Activated CD4-positive, alpha-beta T cell treated with anti-CD3 and anti-CD28 coated beads for 36 hours (primary cell): ENCODE results near the gene CDK5R2. TPM values are rescaled to one million over a fixed set of nuclear protein-coding genes. Genes with fewer than 3 reads are reported as not detected.

Source experiments
- ATAC-seq: fragments of 200-7000 bp; cut with Tn5 transposase; one replicate; pipeline ENCODE4 v1.10.0; 2021; ENCODE audit warnings: mild to moderate bottlenecking, moderate library complexity
- CTCF ChIA-PET: fragments of 350-600 bp; sonication (Branson Sonifier 250); formaldehyde crosslinking; loops from one replicate; lab custom pipeline; 2021; ENCODE audit warnings: antibody characterized with exemption; lab: Charles Lee
- POLR2A ChIA-PET: fragments of 350-600 bp; sonication (Branson Sonifier 250); formaldehyde crosslinking; loops from one replicate; lab custom pipeline; 2021; ENCODE audit warnings: antibody characterized with exemption, inconsistent platforms; lab: Charles Lee
- DNase-seq: peaks from one replicate; pipeline ENCODE4 v3.0.0-alpha.2; 2020
- H3K27ac Mint-ChIP-seq: one replicate; pipeline ENCODE4 v1.8.0; 2021; ENCODE audit warnings: mixed read lengths
- H3K27me3 Mint-ChIP-seq: one replicate; pipeline ENCODE4 v1.8.0; 2021; ENCODE audit warnings: mixed read lengths
- H3K36me3 Mint-ChIP-seq: one replicate; pipeline ENCODE4 v1.8.0; 2021; ENCODE audit warnings: low read depth, mixed read lengths
- H3K4me1 Mint-ChIP-seq: one replicate; pipeline ENCODE4 v1.8.0; 2021; ENCODE audit warnings: mixed read lengths
- H3K4me3 Mint-ChIP-seq: one replicate; pipeline ENCODE4 v1.8.0; 2021; ENCODE audit warnings: mild to moderate bottlenecking, moderate library complexity, mixed read lengths
- H3K9me3 Mint-ChIP-seq: one replicate; pipeline ENCODE4 v1.8.0; 2021; ENCODE audit warnings: low read depth, mixed read lengths
- intact Hi-C, 2 experiments: fragments of 100-400 bp; cut with DNase I in 1 of 2; cut with micrococcal nuclease in 1 of 2; formaldehyde crosslinking; loops; one replicate each; pipeline versions ENCODE4 v1.14.2 to v1.15.1; 2022 to 2024; cut with DNase I, micrococcal nuclease
- total RNA-seq, 2 experiments: library from RNA; stranded (reverse); gene quantifications; one replicate each; pipeline ENCODE4 v1.2.3, GENCODE V29; 2021

CDK5R2 gene
- total RNA-seq, 2 experiments from 2014 or later = not detected

GRCh38 chr2:218998414-218999002 lies 39.0 kb downstream of the CDK5R2 start:
- DNase-seq = no peak
- intact Hi-C loops = loop anchor here in 1 of 2 experiments (5.0 kb wide), 1 partner anchor 126 kb away; no protein-coding TSS in a partner anchor
- no peaks in the 10 kb centered on the region for H3K9me3 Mint-ChIP-seq
- ChIA-PET POLR2A (no interaction called here), CTCF (interaction anchor here (0.5 to 5.3 kb wide), 4 partner anchors 12 to 297 kb away, joined by 3 to 70 read pairs (median 4); partner anchors contain the start of gene FEV)
- no peak overlapping the region for H3K27ac Mint-ChIP-seq
- no peak for ATAC-seq
- H3K4me3 Mint-ChIP-seq = no peak overlapping the region
- peaks cover 13% of the 10 kb centered on the region for H3K4me1 Mint-ChIP-seq
- H3K27me3 Mint-ChIP-seq = peaks cover 68% of the 10 kb centered on the region
- H3K36me3 Mint-ChIP-seq = no peaks in the 10 kb centered on the region

GRCh38 chr2:218999021-218999880 lies 39.8 kb downstream of the CDK5R2 start:
- no peak for DNase-seq
- H3K9me3 Mint-ChIP-seq = no peaks in the 10 kb centered on the region
- CTCF ChIA-PET = interaction anchor here (0.5 to 1.3 kb wide), 4 partner anchors 11 to 1297 kb away, joined by 3 to 4 read pairs (median 3); no protein-coding TSS in a partner anchor
- POLR2A ChIA-PET = no interaction called here
- no peak overlapping the region for H3K4me3 Mint-ChIP-seq
- peaks cover 71% of the 10 kb centered on the region for H3K27me3 Mint-ChIP-seq
- peaks cover 14% of the 10 kb centered on the region for H3K4me1 Mint-ChIP-seq
- H3K27ac Mint-ChIP-seq = no peak overlapping the region
- intact Hi-C loops = loop anchor here in 1 of 2 experiments (5.0 kb wide), 1 partner anchor 127 kb away; no protein-coding TSS in a partner anchor
- H3K36me3 Mint-ChIP-seq = no peaks in the 10 kb centered on the region
- no peak for ATAC-seq

DNA sequence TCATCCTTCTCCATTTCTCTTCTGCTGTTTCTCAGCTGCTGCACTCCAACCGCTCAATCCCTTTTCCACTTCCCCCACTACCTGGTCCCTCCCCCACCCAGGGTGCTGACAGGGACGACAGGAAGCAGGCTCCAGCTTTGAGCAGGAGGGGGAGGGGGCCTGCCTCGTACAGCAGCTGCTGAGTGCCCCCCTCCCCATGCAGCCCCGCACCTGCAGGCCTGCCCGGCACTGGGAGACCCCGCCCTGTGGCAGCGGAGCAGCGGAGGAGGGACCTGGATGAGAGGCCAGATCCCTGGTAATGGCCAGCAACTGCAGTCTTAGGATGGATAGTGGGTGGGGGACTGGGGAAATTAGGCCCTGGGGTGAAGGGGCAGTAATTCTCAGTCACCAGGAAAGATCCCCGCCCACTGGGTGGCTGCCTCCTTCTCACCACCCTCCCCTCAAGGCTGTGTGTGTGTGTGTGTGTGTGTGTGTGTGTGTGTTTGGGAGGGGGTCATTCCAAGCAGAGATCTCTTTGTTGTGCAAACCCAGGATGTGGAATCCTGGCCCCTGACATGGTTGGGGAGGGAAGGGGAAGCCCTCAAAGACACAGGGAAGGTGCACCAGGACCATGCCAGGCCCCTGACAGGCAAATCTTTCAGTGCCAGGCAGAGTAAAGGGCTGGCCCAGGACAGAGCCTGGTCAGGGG lies 40.6 kb downstream of the CDK5R2 start:
- intact Hi-C loops = loop anchor here in 1 of 2 experiments (5.0 kb wide), 1 partner anchor 128 kb away; no protein-coding TSS in a partner anchor
- ATAC-seq = no peak
- peaks cover 14% of the 10 kb centered on the region for H3K4me1 Mint-ChIP-seq
- no peak for DNase-seq
- H3K36me3 Mint-ChIP-seq = no peaks in the 10 kb centered on the region
- POLR2A ChIA-PET = no interaction called here
- H3K4me3 Mint-ChIP-seq = no peak overlapping the region
- no peaks in the 10 kb centered on the region for H3K9me3 Mint-ChIP-seq
- no peak overlapping the region for H3K27ac Mint-ChIP-seq
- CTCF ChIA-PET = interaction anchor here (0.6 to 1.3 kb wide), 2 partner anchors 11 to 1297 kb away, joined by 3 read pairs; no protein-coding TSS in a partner anchor
- peaks cover 72% of the 10 kb centered on the region for H3K27me3 Mint-ChIP-seq

- intact Hi-C loops = no loop called here
- DNase-seq (no peak), ATAC-seq (no peak)
- Mint-ChIP-seq H3K4me3 (no peak overlapping the region), H3K36me3 (no peaks in the 10 kb centered on the region), H3K27ac (no peak overlapping the region), H3K9me3 (no peaks in the 10 kb centered on the region), H3K27me3 (peaks cover 72% of the 10 kb centered on the region), H3K4me1 (peaks cover 14% of the 10 kb centered on the region)
- POLR2A ChIA-PET = no interaction called here
- CTCF ChIA-PET = no interaction called here
Measured at GRCh38 chr2:219000569-219000960, 41.1 kb downstream of the CDK5R2 start.

- intact Hi-C loops = no loop called here
- peaks cover 71% of the 10 kb centered on the region for H3K27me3 Mint-ChIP-seq
- H3K4me1 Mint-ChIP-seq = peaks cover 14% of the 10 kb centered on the region
- no peak overlapping the region for H3K4me3 Mint-ChIP-seq
- ATAC-seq (no peak), DNase-seq (no peak)
- H3K9me3 Mint-ChIP-seq = no peaks in the 10 kb centered on the region
- ChIA-PET POLR2A (no interaction called here), CTCF (interaction anchor here (0.8 to 1.5 kb wide), 4 partner anchors 21 to 600 kb away, joined by 3 to 5 read pairs (median 4); no protein-coding TSS in a partner anchor)
- no peaks in the 10 kb centered on the region for H3K36me3 Mint-ChIP-seq
- no peak overlapping the region for H3K27ac Mint-ChIP-seq
Measured at GRCh38 chr2:219001100-219001576, 41.7 kb downstream of the CDK5R2 start.

DNA sequence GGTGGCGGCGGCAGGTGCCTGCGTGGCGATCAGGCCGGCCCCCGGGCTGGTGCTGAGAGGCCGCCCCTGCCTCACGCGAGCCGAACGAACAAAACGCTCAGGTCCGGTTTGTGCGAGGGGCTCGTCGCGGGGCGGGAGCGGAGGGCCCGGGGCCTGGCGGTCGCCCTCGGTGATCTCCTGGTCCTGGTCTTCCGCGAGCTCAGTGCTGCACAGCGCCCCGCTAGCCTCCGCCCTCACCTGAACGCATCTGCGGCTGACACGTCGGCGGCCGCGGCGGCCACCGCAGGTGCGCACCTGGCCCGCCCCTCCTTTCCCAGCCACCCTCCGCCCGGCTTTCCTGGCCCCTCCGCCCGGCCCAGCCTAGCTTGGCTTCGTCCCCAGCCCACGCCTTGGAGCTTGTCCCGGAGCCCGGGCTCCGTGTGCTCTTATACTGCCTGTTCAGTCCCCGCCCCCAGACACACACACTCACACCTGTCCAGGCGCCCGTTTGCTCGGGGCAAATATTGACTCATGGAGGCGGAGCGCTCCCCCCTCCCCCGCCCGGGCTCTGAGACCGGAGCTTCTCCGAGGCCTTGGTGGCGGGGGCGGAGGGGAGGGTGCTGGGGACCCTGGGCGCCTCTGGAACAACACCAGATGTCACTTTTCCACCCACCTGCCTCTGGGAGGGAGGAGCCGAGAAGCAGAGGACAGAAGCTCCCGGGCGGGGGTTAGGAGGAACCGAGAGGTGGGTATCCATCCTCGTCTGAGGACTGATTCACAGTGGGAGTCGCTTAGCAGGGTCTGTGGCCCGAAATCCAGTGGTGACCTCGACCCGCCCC lies 42.3 kb downstream of the CDK5R2 start:
- no peak overlapping the region for H3K4me3 Mint-ChIP-seq
- intact Hi-C loops = loop anchor here in 1 of 2 experiments (1.0 to 2.0 kb wide), 2 partner anchors 21 to 149 kb away; no protein-coding TSS in a partner anchor

DNA sequence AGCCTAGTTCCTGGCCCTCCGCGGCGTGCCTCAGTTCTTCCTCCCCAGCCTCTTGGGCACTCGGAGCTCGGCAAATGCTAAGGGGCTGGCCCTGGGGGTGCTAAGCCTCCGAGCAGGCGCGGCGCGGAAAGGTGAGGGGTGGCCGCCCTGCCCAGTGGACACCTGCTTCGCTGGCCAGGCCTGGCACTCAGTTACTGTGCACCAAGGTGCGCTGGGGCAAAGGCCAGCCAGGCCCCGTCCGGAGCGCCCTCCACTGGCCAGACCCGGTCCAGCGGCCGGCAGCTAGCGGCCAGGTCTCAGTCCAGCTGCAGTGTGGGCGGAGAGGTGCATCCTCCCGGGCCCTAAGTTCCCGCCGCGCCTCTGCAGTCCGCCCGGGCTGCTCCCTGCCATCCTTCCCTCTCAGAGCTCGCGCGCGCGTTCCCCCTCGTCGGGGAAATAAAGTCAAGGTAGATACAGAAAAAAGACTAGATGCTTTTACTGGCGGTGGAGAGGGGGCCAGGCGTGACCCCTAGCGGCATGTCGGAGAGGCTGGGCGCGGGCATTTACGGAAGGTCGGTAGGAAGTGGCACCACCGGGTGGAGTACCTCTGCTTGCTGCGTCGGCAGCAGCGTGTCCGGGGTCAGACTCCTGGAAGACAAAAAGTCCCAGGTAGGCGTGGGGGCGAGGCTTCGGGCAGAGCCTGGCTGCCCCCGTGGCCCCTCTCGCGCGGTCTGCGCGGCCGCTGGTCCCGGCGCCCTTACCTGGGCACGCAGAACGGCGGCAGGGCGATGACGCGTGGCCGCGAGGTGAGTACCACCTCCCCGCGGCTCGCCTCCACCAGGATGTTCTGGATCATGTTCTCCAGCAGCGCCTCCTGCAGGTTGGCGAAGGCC lies 43.2 kb downstream of the CDK5R2 start:
- POLR2A ChIA-PET = no interaction called here
- H3K4me3 Mint-ChIP-seq = peak overlapping the region; percentile 14

More for the DNA sequence above, 42.3 kb downstream of the CDK5R2 start:
- ATAC-seq (peak; percentile 70), DNase-seq (peak; percentile 80)
- Mint-ChIP-seq H3K36me3 (no peaks in the 10 kb centered on the region), H3K9me3 (no peaks in the 10 kb centered on the region), H3K4me1 (peaks cover 14% of the 10 kb centered on the region), H3K27me3 (peaks cover 70% of the 10 kb centered on the region), H3K27ac (no peak overlapping the region)
- ChIA-PET CTCF (interaction anchor here (0.5 to 1.5 kb wide), 11 partner anchors 11 to 600 kb away, joined by 3 to 6 read pairs (median 3); no protein-coding TSS in a partner anchor), POLR2A (no interaction called here)

GRCh38 chr2:219003267-219003634 lies 43.8 kb downstream of the CDK5R2 start:
- no peaks in the 10 kb centered on the region for H3K36me3 Mint-ChIP-seq
- no peak overlapping the region for H3K27ac Mint-ChIP-seq
- ChIA-PET POLR2A (interaction anchor here (0.6 kb wide), 1 partner anchor 208 kb away, joined by 5 read pairs; no protein-coding TSS in a partner anchor), CTCF (interaction anchor here (0.6 to 4.1 kb wide), 6 partner anchors 8 to 140 kb away, joined by 3 to 20 read pairs (median 4); no protein-coding TSS in a partner anchor)
- intact Hi-C loops = loop anchor here in 1 of 2 experiments (2.0 kb wide), 1 partner anchor 150 kb away; no protein-coding TSS in a partner anchor
- H3K27me3 Mint-ChIP-seq = peaks cover 67% of the 10 kb centered on the region
- H3K4me1 Mint-ChIP-seq = peaks cover 14% of the 10 kb centered on the region
- H3K9me3 Mint-ChIP-seq = no peaks in the 10 kb centered on the region
- no peak overlapping the region for H3K4me3 Mint-ChIP-seq
- DNase-seq (no peak), ATAC-seq (no peak)

More for the DNA sequence above, 43.2 kb downstream of the CDK5R2 start:
- ATAC-seq = peak; percentile 67
- Mint-ChIP-seq H3K4me1 (peaks cover 14% of the 10 kb centered on the region), H3K9me3 (no peaks in the 10 kb centered on the region), H3K36me3 (no peaks in the 10 kb centered on the region), H3K27ac (no peak overlapping the region), H3K27me3 (peaks cover 69% of the 10 kb centered on the region)
- intact Hi-C loops = loop anchor here in 1 of 2 experiments (1.0 to 2.0 kb wide), 2 partner anchors 22 to 150 kb away; no protein-coding TSS in a partner anchor
- CTCF ChIA-PET = interaction anchor here (0.5 to 4.1 kb wide), 11 partner anchors 12 to 641 kb away, joined by 3 to 19 read pairs (median 3); no protein-coding TSS in a partner anchor
- peak; percentile 83 for DNase-seq

DNA sequence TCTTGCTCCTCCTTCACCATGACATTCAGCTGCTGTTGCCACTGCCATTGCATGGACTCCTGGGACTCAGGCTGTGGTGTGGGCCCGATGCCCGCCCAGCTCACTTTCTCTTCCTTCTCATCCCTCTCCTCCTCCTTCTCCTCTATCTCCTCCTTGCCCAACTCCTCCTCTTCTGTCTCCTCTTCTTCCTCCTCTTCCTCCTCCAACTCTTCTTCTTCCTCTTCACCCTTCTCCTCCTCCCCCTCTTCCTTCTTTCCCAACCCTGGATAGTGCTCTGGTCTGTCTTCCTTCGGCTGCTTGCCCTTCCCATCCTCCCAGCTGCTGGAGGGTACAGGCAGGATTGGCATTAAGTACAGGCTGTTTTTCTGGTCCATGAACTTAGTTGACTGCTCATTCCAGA lies 44.5 kb downstream of the CDK5R2 start:
- Mint-ChIP-seq H3K27ac (no peak overlapping the region), H3K27me3 (peaks cover 63% of the 10 kb centered on the region), H3K9me3 (no peaks in the 10 kb centered on the region), H3K4me3 (no peak overlapping the region), H3K36me3 (no peaks in the 10 kb centered on the region), H3K4me1 (peaks cover 14% of the 10 kb centered on the region)
- DNase-seq = no peak
- CTCF ChIA-PET = interaction anchor here (0.5 to 4.1 kb wide), 4 partner anchors 9 to 152 kb away, joined by 3 to 20 read pairs (median 12); no protein-coding TSS in a partner anchor
- ATAC-seq = no peak
- intact Hi-C loops = loop anchor here in 1 of 2 experiments (2.0 kb wide), 1 partner anchor 151 kb away; no protein-coding TSS in a partner anchor
- POLR2A ChIA-PET = no interaction called here
